Measurements from ENCODE around the gene SPTBN1. TPM values are rescaled to one million over a fixed set of nuclear protein-coding genes. Genes with fewer than 3 reads are reported as not detected.

The SPTBN1 gene
- total RNA-seq, 1 donor = 200 TPM

- H3K4me3 ChIP-seq (ENCODE audit: low read depth, low read length) = no peak overlapping the region
- no peak for DNase-seq (ENCODE audit: low read depth)
- TF ChIP-seq CTCF (IDR thresholded peaks at IDR 0.05; ENCODE audit: insufficient read depth, low read depth, low read length) = no peak
These were observed 174.9 kb downstream of the SPTBN1 start for GRCh38 chr2:54630858-54631497.

GRCh38 chr2:54631755-54632154 lies 175.6 kb downstream of the SPTBN1 start:
- no peak for DNase-seq (ENCODE audit: low read depth)
- H3K4me3 ChIP-seq (ENCODE audit: low read depth, low read length) = no peak overlapping the region
- TF ChIP-seq CTCF (IDR thresholded peaks at IDR 0.05; ENCODE audit: insufficient read depth, low read depth, low read length) = no peak

GRCh38 chr2:54632733-54633692 lies 176.9 kb downstream of the SPTBN1 start:
- no peak for TF ChIP-seq CTCF (IDR thresholded peaks at IDR 0.05; ENCODE audit: insufficient read depth, low read depth, low read length)
- no peak overlapping the region for H3K4me3 ChIP-seq (ENCODE audit: low read depth, low read length)
- DNase-seq (ENCODE audit: low read depth) = peak; percentile 87

- peak; percentile 76 for DNase-seq (ENCODE audit: low read depth)
- H3K4me3 ChIP-seq (ENCODE audit: low read depth, low read length) = no peak overlapping the region
- no peak for TF ChIP-seq CTCF (IDR thresholded peaks at IDR 0.05; ENCODE audit: insufficient read depth, low read depth, low read length)
These were observed 177.9 kb downstream of the SPTBN1 start for GRCh38 chr2:54634021-54634420.

GRCh38 chr2:54634564-54635511 lies 178.7 kb downstream of the SPTBN1 start:
- H3K4me3 ChIP-seq (ENCODE audit: low read depth, low read length) = no peak overlapping the region
- peak; percentile 92 for DNase-seq (ENCODE audit: low read depth)
- no peak for TF ChIP-seq CTCF (IDR thresholded peaks at IDR 0.05; ENCODE audit: insufficient read depth, low read depth, low read length)

GRCh38 chr2:54635554-54636152 lies 179.5 kb downstream of the SPTBN1 start:
- H3K4me3 ChIP-seq (ENCODE audit: low read depth, low read length) = no peak overlapping the region
- DNase-seq (ENCODE audit: low read depth) = no peak
- no peak for TF ChIP-seq CTCF (IDR thresholded peaks at IDR 0.05; ENCODE audit: insufficient read depth, low read depth, low read length)
